SH-SY5Y (cell line): ENCODE measurements around the gene CYLD.

Source experiments
- GATA2 ChIP-seq: IDR thresholded peaks from 2 replicates; pipeline ENCODE4 v1.6.1; 2011; ENCODE audit warnings: mild to moderate bottlenecking, low read depth, low read length
- GATA3 ChIP-seq: IDR thresholded peaks from 2 replicates; pipeline ENCODE4 v1.6.1; 2011; ENCODE audit warnings: low read depth, mild to moderate bottlenecking, low read length, moderate library complexity

DNA sequence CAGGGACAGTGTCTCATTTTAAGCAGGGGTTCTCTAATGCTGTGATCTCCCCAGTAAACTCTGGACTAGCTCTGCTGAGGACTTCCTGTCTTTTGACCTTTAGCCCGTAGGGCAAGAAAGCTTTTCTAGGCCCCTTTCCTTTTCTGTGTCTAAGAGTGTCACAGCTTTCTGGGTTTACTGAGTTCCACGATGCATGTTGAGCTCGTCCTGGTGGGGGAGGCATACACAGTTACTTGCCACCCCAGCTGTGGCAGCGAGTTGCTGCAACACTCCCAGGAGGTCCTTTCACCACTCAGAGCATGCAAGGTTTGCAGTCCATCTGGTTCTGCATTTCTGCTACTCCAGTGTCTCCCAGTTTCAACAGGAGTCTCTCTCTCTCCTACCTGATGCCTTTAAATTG, 24.8 kb upstream of the CYLD start:
- no peak for TF ChIP-seq GATA2
- no peak for TF ChIP-seq GATA3
